Globus pallidus (tissue), 1 donor: ENCODE results near the gene GALNT2.
A peak's percentile ranks its signal among the peaks of the same experiment; 100 is the strongest.

ENCODE experiments used
- DNase-seq: peaks from one replicate; pipeline ENCODE4 v3.0.0-alpha.2; 2015; ENCODE audit warnings: low spot score

GALNT2 gene

GRCh38 chr1:230050973-230051735, 15.9 kb upstream of the GALNT2 start:
- DNase-seq = no peak

GRCh38 chr1:230052018-230052417, 15.0 kb upstream of the GALNT2 start:
- DNase-seq = no peak

GRCh38 chr1:230052665-230053064, 14.4 kb upstream of the GALNT2 start:
- DNase-seq = no peak

- no peak for DNase-seq
These were observed 12.8 kb upstream of the GALNT2 start for GRCh38 chr1:230054092-230054749.

- DNase-seq = no peak
These were observed 10.9 kb upstream of the GALNT2 start for GRCh38 chr1:230056098-230056497.

GRCh38 chr1:230057100-230057499, 9.9 kb upstream of the GALNT2 start:
- DNase-seq = no peak

GRCh38 chr1:230057681-230058565, 9.1 kb upstream of the GALNT2 start:
- DNase-seq = no peak

GRCh38 chr1:230058626-230059025, 8.4 kb upstream of the GALNT2 start:
- DNase-seq = no peak

GRCh38 chr1:230061801-230062200, 5.2 kb upstream of the GALNT2 start:
- no peak for DNase-seq

GRCh38 chr1:230062521-230062920, 4.5 kb upstream of the GALNT2 start:
- DNase-seq = no peak

- DNase-seq = no peak
These were observed 2.8 kb upstream of the GALNT2 start for GRCh38 chr1:230064283-230064682.

GRCh38 chr1:230065161-230065560, 1.9 kb upstream of the GALNT2 start:
- no peak for DNase-seq

- DNase-seq = no peak
These were observed 1.5 kb upstream of the GALNT2 start for GRCh38 chr1:230065571-230065970.

GRCh38 chr1:230066031-230066430, 1.0 kb upstream of the GALNT2 start:
- DNase-seq = peak; percentile 14

- peak; percentile 43 for DNase-seq
These were observed 407 bp downstream of the GALNT2 start for GRCh38 chr1:230067419-230067870.

GRCh38 chr1:230067871-230068620, 1.0 kb downstream of the GALNT2 start:
- DNase-seq = peak; percentile 37

- no peak for DNase-seq
These were observed 1.5 kb downstream of the GALNT2 start for GRCh38 chr1:230068621-230068873.

GRCh38 chr1:230068952-230069684, 2.1 kb downstream of the GALNT2 start:
- no peak for DNase-seq

- DNase-seq = no peak
These were observed 2.8 kb downstream of the GALNT2 start for GRCh38 chr1:230069796-230070195.

GRCh38 chr1:230070321-230071208, 3.5 kb downstream of the GALNT2 start:
- DNase-seq = no peak
